ENCODE data around the gene FEV.

Gene FEV

DNA sequence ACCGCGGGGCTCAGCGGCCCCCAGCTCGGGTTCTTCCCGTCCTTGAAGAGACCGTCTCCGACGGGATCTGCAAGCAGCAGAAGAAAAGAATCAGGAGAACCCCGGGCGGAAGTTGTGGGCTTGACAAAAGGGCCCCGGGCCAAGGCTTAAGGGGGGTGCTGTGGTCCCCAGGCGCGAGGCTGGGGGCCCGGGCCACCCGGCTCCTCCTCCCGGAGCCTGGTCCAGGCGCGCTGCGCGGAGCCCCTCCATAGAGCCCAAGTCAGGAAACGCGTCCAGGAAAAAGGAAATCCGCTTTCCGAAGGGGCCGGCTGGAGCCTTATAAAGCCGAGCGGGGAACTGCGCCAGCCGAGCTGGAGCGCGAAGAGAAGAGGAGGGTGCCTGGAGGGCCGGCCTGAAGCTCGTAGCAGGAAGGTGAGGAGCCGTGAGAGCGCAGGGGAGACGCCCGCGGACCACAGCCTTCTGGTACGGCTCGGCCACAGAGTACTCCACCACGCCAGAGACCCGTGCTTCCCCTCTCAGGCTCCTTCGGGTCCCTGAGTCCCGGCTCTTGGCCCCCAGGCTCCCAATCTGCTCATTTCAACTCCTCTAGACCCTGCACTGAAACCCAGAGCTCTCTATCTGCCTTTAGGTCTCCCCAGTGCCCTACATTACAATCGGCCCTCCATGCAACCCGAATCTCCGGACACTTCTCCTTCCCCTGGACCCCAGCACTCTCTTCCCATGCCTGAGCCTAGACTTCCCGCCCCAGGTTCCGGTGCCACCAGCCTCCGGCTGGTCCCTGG is 554 bp downstream of the FEV start:
- Histone ChIP-seq H3K9ac (no peak overlapping the region), H3K4me3 (ENCODE audit: low read depth, low read length) (no peak overlapping the region), H3K79me2 (no peaks in the 10 kb centered on the region), H3K27me3 (ENCODE audit: control insufficient read depth, insufficient read depth, low read length) (peaks cover 23% of the 10 kb centered on the region), H3K4me2 (ENCODE audit: low read length) (no peak overlapping the region), H2AFZ (peak overlapping the region; percentile 44), H3K27ac (no peak overlapping the region), H3K4me1 (peaks cover 6% of the 10 kb centered on the region), H3K36me3 (ENCODE audit: control insufficient read depth, insufficient read depth, low read length) (no peaks in the 10 kb centered on the region), H3K9me3 (ENCODE audit: control insufficient read depth, low read length) (no peaks in the 10 kb centered on the region)
- TF ChIP-seq CTCF (IDR thresholded peaks at IDR 0.05): no peak

GRCh38 chr2:218983934-218984238 is 1.1 kb downstream of the FEV start:
- Histone ChIP-seq H3K36me3 (ENCODE audit: control insufficient read depth, insufficient read depth, low read length) (no peaks in the 10 kb centered on the region), H3K9ac (no peak overlapping the region), H3K27me3 (ENCODE audit: control insufficient read depth, insufficient read depth, low read length) (peaks cover 23% of the 10 kb centered on the region), H2AFZ (no peak overlapping the region), H3K27ac (no peak overlapping the region), H3K4me1 (peaks cover 6% of the 10 kb centered on the region), H3K79me2 (no peaks in the 10 kb centered on the region), H3K4me3 (ENCODE audit: low read depth, low read length) (no peak overlapping the region), H3K4me2 (ENCODE audit: low read length) (no peak overlapping the region), H3K9me3 (ENCODE audit: control insufficient read depth, low read length) (no peaks in the 10 kb centered on the region)
- no peak for TF ChIP-seq CTCF (IDR thresholded peaks at IDR 0.05)

DNA sequence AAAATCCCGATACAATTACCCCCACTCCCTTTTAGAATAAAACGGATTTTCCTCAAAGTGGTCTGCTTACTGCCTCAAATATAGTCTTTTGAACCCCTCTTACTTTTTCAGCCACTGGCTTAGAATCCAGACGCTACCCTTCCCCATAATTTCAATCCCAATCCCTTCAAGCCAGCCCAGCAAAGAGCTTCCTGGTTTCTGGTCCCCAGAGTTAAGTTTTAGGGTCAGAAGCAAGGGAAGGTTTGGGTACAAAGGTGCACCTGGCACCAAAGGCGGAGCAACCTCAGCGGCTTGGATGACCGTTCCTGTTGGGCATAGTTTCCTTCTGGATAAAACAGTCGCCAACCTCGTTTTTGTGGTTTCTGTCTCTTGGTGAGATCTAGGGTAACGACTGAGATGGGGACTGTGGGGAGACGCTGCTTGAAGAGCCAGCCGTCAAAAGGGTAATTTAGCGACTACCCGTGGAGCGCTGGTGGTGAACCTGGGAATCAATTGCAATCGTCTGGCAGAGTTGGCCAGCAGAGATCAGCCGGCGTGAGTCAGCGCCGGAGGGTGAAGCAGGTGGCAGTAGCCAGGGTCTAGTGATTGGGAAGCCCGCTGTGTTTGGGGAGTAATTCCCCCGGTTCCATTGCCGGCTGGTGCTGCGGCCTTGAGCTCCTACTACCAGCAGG is 1.6 kb downstream of the FEV start:
- H3K4me1 ChIP-seq: peaks cover 6% of the 10 kb centered on the region
- no peak for TF ChIP-seq CTCF (IDR thresholded peaks at IDR 0.05)
- H3K36me3 ChIP-seq (ENCODE audit: control insufficient read depth, insufficient read depth, low read length): no peaks in the 10 kb centered on the region

DNA sequence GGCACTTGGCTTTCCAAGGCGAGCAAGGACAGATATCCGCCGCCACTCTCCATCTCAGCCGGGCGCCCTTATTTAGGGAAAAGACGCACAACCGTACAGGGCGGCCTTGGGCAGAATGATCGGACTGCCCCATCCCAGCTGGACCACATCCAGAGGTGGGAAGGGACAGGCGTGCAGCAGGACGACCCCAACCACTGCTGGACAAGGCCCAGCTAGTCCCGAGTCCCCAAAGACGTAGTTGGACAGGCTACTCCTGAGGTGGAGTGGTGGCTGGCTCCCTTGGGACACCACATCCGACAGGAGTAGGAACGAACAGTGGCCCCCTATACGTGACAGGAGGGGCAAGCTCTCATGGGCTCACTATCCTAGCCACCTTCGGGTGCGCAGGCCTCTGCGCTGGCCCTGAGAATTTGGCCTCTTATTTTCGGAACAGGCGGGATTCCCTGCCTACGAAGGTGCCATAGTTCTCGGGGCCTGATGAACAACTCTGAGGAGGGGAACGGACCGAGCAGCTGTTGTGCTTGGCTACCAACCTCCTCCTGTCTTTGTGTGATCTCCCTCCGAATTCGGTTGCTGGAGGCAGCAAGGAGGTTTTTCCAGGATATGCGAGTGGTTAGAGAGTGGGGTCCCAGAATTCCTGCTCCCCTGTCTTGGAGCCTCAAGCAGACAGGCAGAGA is 2.3 kb downstream of the FEV start:
- Histone ChIP-seq H3K4me3 (ENCODE audit: low read depth, low read length) (no peak overlapping the region), H3K27me3 (ENCODE audit: control insufficient read depth, insufficient read depth, low read length) (peaks cover 23% of the 10 kb centered on the region), H3K27ac (no peak overlapping the region), H3K9ac (no peak overlapping the region), H3K4me2 (ENCODE audit: low read length) (no peak overlapping the region), H2AFZ (no peak overlapping the region), H3K4me1 (peaks cover 6% of the 10 kb centered on the region), H3K9me3 (ENCODE audit: control insufficient read depth, low read length) (no peaks in the 10 kb centered on the region), H3K79me2 (no peaks in the 10 kb centered on the region), H3K36me3 (ENCODE audit: control insufficient read depth, insufficient read depth, low read length) (no peaks in the 10 kb centered on the region)
- TF ChIP-seq CTCF (IDR thresholded peaks at IDR 0.05): no peak

More for the DNA sequence above, 1.6 kb downstream of the FEV start:
- Histone ChIP-seq H3K27me3 (ENCODE audit: control insufficient read depth, insufficient read depth, low read length) (peaks cover 23% of the 10 kb centered on the region), H3K9ac (no peak overlapping the region), H3K9me3 (ENCODE audit: control insufficient read depth, low read length) (no peaks in the 10 kb centered on the region), H3K27ac (no peak overlapping the region), H3K4me2 (ENCODE audit: low read length) (no peak overlapping the region), H3K79me2 (no peaks in the 10 kb centered on the region), H3K4me3 (ENCODE audit: low read depth, low read length) (no peak overlapping the region), H2AFZ (no peak overlapping the region)
